SU-DHL-6 (cell line): ENCODE results near the gene ALDH16A1.
A peak's percentile ranks its signal among the peaks of the same experiment; 100 is the strongest.

ENCODE experiments used
- H2AFZ ChIP-seq: fragments of 200-600 bp; sonication (generic); 2 replicates; pipeline ENCODE4 v1.6.1; 2014; ENCODE audit warnings: low read depth, mild to moderate bottlenecking, moderate library complexity, mixed read lengths, antibody characterized with exemption, low read length; ENCODE audit not compliant: severe bottlenecking
- H3F3A ChIP-seq: fragments of 200-600 bp; shearing (Covaris generic); 2 replicates; pipeline ENCODE4 v1.6.0; 2016; ENCODE audit warnings: antibody characterized with exemption, mild to moderate bottlenecking; ENCODE audit not compliant: insufficient read depth
- H3K27ac ChIP-seq: fragments of 200-600 bp; sonication (generic); 2 replicates; pipeline ENCODE4 v1.5.1; 2016; ENCODE audit warnings: low read depth, mild to moderate bottlenecking, low read length, moderate library complexity, mixed read lengths
- H3K27me3 ChIP-seq: fragments of 200-600 bp; sonication (generic), shearing (Covaris generic); 2 replicates; pipeline ENCODE4 v1.6.0; 2014; ENCODE audit warnings: mild to moderate bottlenecking, low read length
- H3K36me3 ChIP-seq: fragments of 200-600 bp; sonication (generic); 2 replicates; pipeline ENCODE4 v1.6.1; 2014; ENCODE audit warnings: mild to moderate bottlenecking, low read length, mixed read lengths
- H3K4me2 ChIP-seq: fragments of 300-600, 200-600 bp; shearing (Covaris generic), sonication (generic); 2 replicates; pipeline ENCODE4 v1.6.0; 2014; ENCODE audit warnings: low read length, low read depth, mild to moderate bottlenecking; ENCODE audit not compliant: poor library complexity, severe bottlenecking
- H3K4me3 ChIP-seq: fragments of 200-600 bp; sonication (generic); 2 replicates; pipeline ENCODE4 v1.5.1; 2014; ENCODE audit warnings: antibody characterized with exemption, low read length, mild to moderate bottlenecking, mixed read lengths; ENCODE audit not compliant: insufficient read depth, poor library complexity, severe bottlenecking
- H3K79me2 ChIP-seq: fragments of 200-600 bp; sonication (generic); 2 replicates; pipeline ENCODE4 v1.6.1; 2014; ENCODE audit warnings: mild to moderate bottlenecking, low read length, moderate library complexity; ENCODE audit not compliant: insufficient read depth
- H3K9ac ChIP-seq: fragments of 200-600 bp; sonication (generic); 2 replicates; pipeline ENCODE4 v1.7.0; 2014; ENCODE audit warnings: mild to moderate bottlenecking, low read length
- H3K9me2 ChIP-seq: fragments of 200-600 bp; sonication (generic); replicated peaks from 2 replicates; pipeline ENCODE4 v1.6.1; 2014; ENCODE audit warnings: low read length; ENCODE audit not compliant: insufficient read depth
- H3K9me3 ChIP-seq: fragments of 200-600 bp; sonication (generic); 2 replicates; pipeline ENCODE4 v1.6.1; 2014; ENCODE audit warnings: low read length, mixed read lengths; ENCODE audit not compliant: insufficient read depth
- H4K20me1 ChIP-seq: fragments of 200-600 bp; sonication (generic); 2 replicates; pipeline ENCODE4 v1.6.1; 2014; ENCODE audit warnings: low read depth, mild to moderate bottlenecking, antibody characterized with exemption, low read length, moderate library complexity, mixed read lengths
- CTCF ChIP-seq: fragments of 200-600 bp; sonication (generic); IDR thresholded peaks from one replicate; pipeline ENCODE4 v1.5.1; 2017; ENCODE audit warnings: antibody characterized with exemption, mild to moderate bottlenecking, low read length, moderate library complexity; ENCODE audit not compliant: insufficient read depth, poor library complexity, severe bottlenecking
- EZH2phosphoT487 ChIP-seq: fragments of 200-600 bp; sonication (generic), shearing (Covaris generic); conservative IDR thresholded peaks from 2 replicates; pipeline ENCODE4 v1.6.1; 2018; ENCODE audit warnings: mild to moderate bottlenecking, antibody characterized with exemption, low read length, moderate library complexity, mixed read lengths

The ALDH16A1 gene

GRCh38 chr19:49497789-49498103, 44.7 kb downstream of the ALDH16A1 start:
- Histone ChIP-seq H3K4me3 (peak overlapping the region; percentile 96), H3K9me2 (no peaks in the 10 kb centered on the region), H3K4me2 (peak overlapping the region; percentile 83), H3K79me2 (peaks cover 8% of the 10 kb centered on the region), H3F3A (peaks cover 72% of the 10 kb centered on the region), H2AFZ (no peak overlapping the region), H3K27me3 (no peaks in the 10 kb centered on the region), H4K20me1 (peaks cover 14% of the 10 kb centered on the region; the same call in 1 of the 2 replicates), H3K27ac (peak overlapping the region; percentile 74), H3K9ac (peak overlapping the region; percentile 99), H3K36me3 (peaks cover 24% of the 10 kb centered on the region), H3K9me3 (no peaks in the 10 kb centered on the region)
- TF ChIP-seq CTCF (no peak), EZH2phosphoT487 (no peak)

- peaks cover 24% of the 10 kb centered on the region for H3K36me3 ChIP-seq
- H4K20me1 ChIP-seq, result peaks cover 14% of the 10 kb centered on the region; the same call in 1 of the 2 replicates
- H3K9me2 ChIP-seq, result no peaks in the 10 kb centered on the region
- peaks cover 8% of the 10 kb centered on the region for H3K79me2 ChIP-seq
- H3K9ac ChIP-seq, result peak overlapping the region; percentile 99
- H3K4me3 ChIP-seq, result peak overlapping the region; percentile 96
- peaks cover 65% of the 10 kb centered on the region for H3F3A ChIP-seq
- H3K4me2 ChIP-seq, result peak overlapping the region; percentile 83
- no peak overlapping the region for H2AFZ ChIP-seq
- H3K9me3 ChIP-seq, result no peaks in the 10 kb centered on the region
- TF ChIP-seq EZH2phosphoT487, result no peak
- TF ChIP-seq CTCF, result no peak
- no peaks in the 10 kb centered on the region for H3K27me3 ChIP-seq
- H3K27ac ChIP-seq, result no peak overlapping the region
These were observed 45.5 kb downstream of the ALDH16A1 start for GRCh38 chr19:49498475-49498874.

DNA sequence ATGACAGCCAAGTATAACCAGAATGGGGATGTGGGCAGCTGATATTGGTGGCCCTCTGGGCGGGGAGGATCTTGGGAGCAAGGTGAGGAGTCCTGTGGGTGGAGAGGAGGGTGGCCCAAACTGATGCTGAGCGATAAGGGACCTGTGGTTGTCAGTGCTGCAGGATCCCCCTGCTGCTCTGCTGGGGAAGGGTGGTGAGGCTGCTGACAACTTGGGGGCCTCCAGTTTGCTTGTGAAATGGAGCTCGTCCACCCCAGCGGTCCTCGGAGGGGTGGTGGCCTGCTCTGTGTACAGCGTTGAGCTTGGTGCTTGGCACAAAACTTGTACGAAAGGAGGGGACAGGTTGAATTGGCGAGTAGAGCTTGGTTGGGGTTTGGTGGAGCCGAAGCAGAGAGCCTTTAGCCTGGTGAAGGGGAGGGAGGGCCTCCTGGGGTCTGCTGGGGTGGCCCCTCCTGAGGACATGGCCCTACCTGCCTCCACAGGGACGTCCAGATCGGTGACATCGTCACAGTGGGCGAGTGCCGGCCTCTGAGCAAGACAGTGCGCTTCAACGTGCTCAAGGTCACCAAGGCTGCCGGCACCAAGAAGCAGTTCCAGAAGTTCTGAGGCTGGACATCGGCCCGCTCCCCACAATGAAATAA, 46.1 kb downstream of the ALDH16A1 start:
- Histone ChIP-seq H4K20me1 (peaks cover 14% of the 10 kb centered on the region; the same call in 1 of the 2 replicates), H3K9me2 (no peaks in the 10 kb centered on the region), H3K27ac (no peak overlapping the region), H3F3A (peaks cover 61% of the 10 kb centered on the region), H2AFZ (no peak overlapping the region), H3K36me3 (peaks cover 24% of the 10 kb centered on the region), H3K27me3 (no peaks in the 10 kb centered on the region), H3K79me2 (peaks cover 8% of the 10 kb centered on the region), H3K9me3 (no peaks in the 10 kb centered on the region), H3K9ac (peak overlapping the region; percentile 99), H3K4me2 (peak overlapping the region; percentile 83), H3K4me3 (no peak overlapping the region)
- TF ChIP-seq EZH2phosphoT487, result no peak
- TF ChIP-seq CTCF, result no peak
